H9 (cell line): ENCODE results near the gene CGA. TPM values are rescaled to one million over a fixed set of nuclear protein-coding genes. Genes with fewer than 3 reads are reported as not detected.

Source experiments
- DNase-seq: peaks from one replicate; pipeline ENCODE4 v3.0.0-alpha.2; 2017
- H2AFZ ChIP-seq: one replicate; pipeline ENCODE4 v1.6.1; 2013; ENCODE audit warnings: mild to moderate bottlenecking, low read length, control low read depth, moderate library complexity
- H2AK5ac ChIP-seq: 2 replicates; pipeline ENCODE4 v1.6.1; 2013; ENCODE audit warnings: low read length, control low read depth, mixed read lengths; ENCODE audit not compliant: insufficient read length
- H2BK120ac ChIP-seq: one replicate; pipeline ENCODE4 v1.6.1; 2013; ENCODE audit warnings: low read depth, mild to moderate bottlenecking, low read length, control low read depth, inconsistent platforms; ENCODE audit not compliant: poor library complexity, severe bottlenecking
- H2BK12ac ChIP-seq: 2 replicates; pipeline ENCODE4 v1.6.1; 2013; ENCODE audit warnings: low read length, control low read depth, mixed read lengths, low read depth; ENCODE audit not compliant: insufficient read length
- H2BK15ac ChIP-seq: 2 replicates; pipeline ENCODE4 v1.6.1; 2013; ENCODE audit warnings: low read depth, low read length, control low read depth
- H2BK20ac ChIP-seq: one replicate; pipeline ENCODE4 v1.6.1; 2013; ENCODE audit warnings: low read depth, mild to moderate bottlenecking, low read length, control low read depth, inconsistent platforms; ENCODE audit not compliant: poor library complexity, severe bottlenecking
- H2BK5ac ChIP-seq: 2 replicates; pipeline ENCODE4 v1.6.1; 2013; ENCODE audit warnings: low read length, control low read depth, mixed read lengths; ENCODE audit not compliant: insufficient read length
- H3K14ac ChIP-seq: 2 replicates; pipeline ENCODE4 v1.6.1; 2013; ENCODE audit warnings: low read length, control low read depth; ENCODE audit not compliant: insufficient read depth
- H3K18ac ChIP-seq: 2 replicates; pipeline ENCODE4 v1.6.1; 2013; ENCODE audit warnings: low read depth, mild to moderate bottlenecking, mixed read lengths, low read length, control low read depth; ENCODE audit not compliant: insufficient read length
- H3K23ac ChIP-seq: 2 replicates; pipeline ENCODE4 v1.6.1; 2013; ENCODE audit warnings: low read length, control low read depth, mixed read lengths, low read depth; ENCODE audit not compliant: insufficient read length
- H3K23me2 ChIP-seq: 2 replicates; pipeline ENCODE4 v1.6.1; 2013; ENCODE audit warnings: low read depth, mild to moderate bottlenecking, mixed read lengths, low read length, control low read depth; ENCODE audit not compliant: insufficient read length, poor library complexity, severe bottlenecking
- H3K27ac ChIP-seq: 2 replicates; pipeline ENCODE4 v1.5.1; 2013; ENCODE audit warnings: low read length, control low read depth, mixed read lengths, low read depth; ENCODE audit not compliant: insufficient read length
- H3K27me3 ChIP-seq: 2 replicates; pipeline ENCODE4 v1.6.1; 2013; ENCODE audit warnings: low read length, control low read depth, inconsistent platforms; ENCODE audit not compliant: insufficient read depth
- H3K4ac ChIP-seq: 2 replicates; pipeline ENCODE4 v1.6.1; 2013; ENCODE audit warnings: low read depth, mild to moderate bottlenecking, control low read depth, inconsistent platforms, low read length, moderate library complexity
- H3K4me1 ChIP-seq: 2 replicates; pipeline ENCODE4 v1.6.1; 2013; ENCODE audit warnings: low read length, control low read depth, inconsistent platforms; ENCODE audit not compliant: insufficient read depth
- H3K4me2 ChIP-seq: 2 replicates; pipeline ENCODE4 v1.6.1; 2013; ENCODE audit warnings: low read length, control low read depth, mixed read lengths; ENCODE audit not compliant: insufficient read length, insufficient read depth
- H3K56ac ChIP-seq: 2 replicates; pipeline ENCODE4 v1.6.1; 2013; ENCODE audit warnings: low read depth, mild to moderate bottlenecking, mixed read lengths, low read length, control low read depth; ENCODE audit not compliant: insufficient read length
- H3K79me1 ChIP-seq: 2 replicates; pipeline ENCODE4 v1.6.1; 2013; ENCODE audit warnings: low read depth, mild to moderate bottlenecking, moderate library complexity, low read length, control low read depth, inconsistent platforms; ENCODE audit not compliant: insufficient read depth, poor library complexity, severe bottlenecking
- H3K79me2 ChIP-seq: 2 replicates; pipeline ENCODE4 v1.6.1; 2013; ENCODE audit warnings: low read length, control low read depth, inconsistent platforms; ENCODE audit not compliant: insufficient read depth
- H3K9ac ChIP-seq: 2 replicates; pipeline ENCODE4 v1.6.1; 2013; ENCODE audit warnings: low read length, control low read depth, mixed read lengths; ENCODE audit not compliant: insufficient read length; ENCODE audit errors: extremely low read depth
- H3K9me3 ChIP-seq: one replicate; pipeline ENCODE4 v1.6.1; 2013; ENCODE audit warnings: low read depth, low read length, inconsistent platforms; ENCODE audit not compliant: control insufficient read depth
- H3T11ph ChIP-seq: one replicate; pipeline ENCODE4 v1.6.1; 2013; ENCODE audit warnings: mild to moderate bottlenecking, low read length, control low read depth, inconsistent platforms
- H4K20me1 ChIP-seq: one replicate; pipeline ENCODE4 v1.6.1; 2013; ENCODE audit not compliant: control insufficient read depth, insufficient read length, insufficient read depth
- H4K5ac ChIP-seq: 2 replicates; pipeline ENCODE4 v1.6.1; 2013; ENCODE audit warnings: low read depth, mild to moderate bottlenecking, mixed read lengths, low read length, control low read depth; ENCODE audit not compliant: insufficient read length
- H4K8ac ChIP-seq: replicated peaks from 2 replicates; pipeline ENCODE4 v1.6.1; 2013; ENCODE audit warnings: low read length, control low read depth, mixed read lengths, low read depth; ENCODE audit not compliant: insufficient read length
- H4K91ac ChIP-seq: 2 replicates; pipeline ENCODE4 v1.6.1; 2013; ENCODE audit warnings: low read depth, mild to moderate bottlenecking, moderate library complexity, mixed read lengths, low read length, control low read depth; ENCODE audit not compliant: insufficient read length
- H3K27ac Mint-ChIP-seq, 3 experiments: 2 replicates in 2 of 3; 3 replicates in 1 of 3; pipeline ENCODE4 v1.8.0; 2020 to 2021; ENCODE audit warnings: mixed read lengths in 3 of 3, mild to moderate bottlenecking in 1 of 3, moderate library complexity in 1 of 3
- H3K27me3 Mint-ChIP-seq: 2 replicates; pipeline ENCODE4 v1.8.0; 2021; ENCODE audit warnings: low read depth, mild to moderate bottlenecking, moderate library complexity, mixed read lengths
- H3K36me3 Mint-ChIP-seq, 3 experiments: 2 replicates in 2 of 3; 3 replicates in 1 of 3; pipeline ENCODE4 v1.8.0; 2020 to 2021; ENCODE audit warnings: low read depth in 3 of 3, mixed read lengths in 3 of 3; ENCODE audit not compliant: insufficient read depth in 1 of 3
- H3K4me1 Mint-ChIP-seq, 2 experiments: 2 replicates each; pipeline ENCODE4 v1.8.0; 2020; ENCODE audit warnings: mixed read lengths in 2 of 2
- H3K4me3 Mint-ChIP-seq, 2 experiments: 2 replicates in 1 of 2; 3 replicates in 1 of 2; pipeline ENCODE4 v1.8.0; 2020 to 2021; ENCODE audit warnings: mild to moderate bottlenecking in 2 of 2, mixed read lengths in 2 of 2, moderate library complexity in 1 of 2
- H3K9me3 Mint-ChIP-seq, 2 experiments: 2 replicates in 1 of 2; 3 replicates in 1 of 2; pipeline ENCODE4 v1.8.0; 2020; ENCODE audit warnings: mild to moderate bottlenecking in 2 of 2, mixed read lengths in 2 of 2, moderate library complexity in 1 of 2
- WGBS: extraction: QIAGEN DNeasy Blood & Tissue Kit; methylation state at CpG from one replicate; pipeline ENCODE4 v1.1.7; 2013; ENCODE audit warnings: missing lambda C conversion rate, low lambda C conversion rate, mixed read lengths; ENCODE audit not compliant: insufficient read length; ENCODE audit errors: extremely low coverage; 5-methylcytosine and 5-hydroxymethylcytosine counted together
- total RNA-seq: library from RNA; stranded (reverse); gene quantifications from 2 replicates; pipeline ENCODE4 v1.2.1, GENCODE V29; 2021
- TF ChIP-seq, protein P1 (sequence below): fragments of 200-600 bp; sonication (generic); conservative IDR thresholded peaks from 3 replicates; pipeline ENCODE4 v1.8.0; 2021; ENCODE audit warnings: antibody characterized with exemption, mild to moderate bottlenecking

The CGA gene
- total RNA-seq, 1 experiment from 2014 or later: not detected

DNA sequence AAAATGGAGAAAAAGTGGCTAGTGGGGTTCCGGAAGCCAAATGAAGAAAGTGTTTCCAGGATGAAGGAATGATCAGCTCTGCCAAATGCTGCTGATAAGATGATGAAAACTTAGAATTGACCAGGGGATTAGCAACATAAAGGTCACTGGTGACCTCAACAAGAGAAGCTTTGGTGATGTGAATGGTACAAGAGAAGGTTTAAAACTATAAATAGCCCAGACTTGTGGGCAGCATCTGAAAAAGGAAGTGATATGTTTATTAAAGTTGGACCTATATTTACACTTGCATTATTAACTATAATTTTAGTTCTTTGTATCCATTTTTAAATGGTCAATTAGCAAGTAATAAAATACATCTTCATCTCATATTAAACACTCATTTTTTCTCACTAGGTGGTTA is 45.1 kb downstream of the CGA start:
- no peaks in the 10 kb centered on the region for H3K36me3 Mint-ChIP-seq

More for the DNA sequence above, 45.1 kb downstream of the CGA start:
- Histone ChIP-seq H2AK5ac (no peak overlapping the region), H2BK120ac (no peak overlapping the region), H3K56ac (no peak overlapping the region), H4K8ac (no peak overlapping the region), H3K27ac (no peak overlapping the region), H3K79me2 (no peaks in the 10 kb centered on the region), H2BK5ac (no peak overlapping the region), H3K4me1 (no peaks in the 10 kb centered on the region), H4K5ac (no peak overlapping the region), H4K91ac (no peak overlapping the region), H3T11ph (no peak overlapping the region), H3K23me2 (no peaks in the 10 kb centered on the region), H3K4ac (no peak overlapping the region), H2BK20ac (no peak overlapping the region), H3K4me2 (no peak overlapping the region), H4K20me1 (no peaks in the 10 kb centered on the region), H2BK12ac (no peak overlapping the region), H2AFZ (no peak overlapping the region), H3K23ac (no peak overlapping the region), H2BK15ac (no peak overlapping the region), H3K79me1 (no peaks in the 10 kb centered on the region), H3K27me3 (no peaks in the 10 kb centered on the region), H3K9ac (no peak overlapping the region), H3K14ac (no peak overlapping the region), H3K18ac (no peak overlapping the region), H3K9me3 (no peaks in the 10 kb centered on the region)
- H3K4me1 Mint-ChIP-seq: no peaks in the 10 kb centered on the region
- no peaks in the 10 kb centered on the region for H3K9me3 Mint-ChIP-seq
- no peak overlapping the region for H3K27ac Mint-ChIP-seq
- DNase-seq: no peak
- peaks cover 3% of the 10 kb centered on the region; the same call in 1 of the 2 replicates for H3K27me3 Mint-ChIP-seq
- H3K4me3 Mint-ChIP-seq: no peak overlapping the region
- TF ChIP-seq, protein P1, sequence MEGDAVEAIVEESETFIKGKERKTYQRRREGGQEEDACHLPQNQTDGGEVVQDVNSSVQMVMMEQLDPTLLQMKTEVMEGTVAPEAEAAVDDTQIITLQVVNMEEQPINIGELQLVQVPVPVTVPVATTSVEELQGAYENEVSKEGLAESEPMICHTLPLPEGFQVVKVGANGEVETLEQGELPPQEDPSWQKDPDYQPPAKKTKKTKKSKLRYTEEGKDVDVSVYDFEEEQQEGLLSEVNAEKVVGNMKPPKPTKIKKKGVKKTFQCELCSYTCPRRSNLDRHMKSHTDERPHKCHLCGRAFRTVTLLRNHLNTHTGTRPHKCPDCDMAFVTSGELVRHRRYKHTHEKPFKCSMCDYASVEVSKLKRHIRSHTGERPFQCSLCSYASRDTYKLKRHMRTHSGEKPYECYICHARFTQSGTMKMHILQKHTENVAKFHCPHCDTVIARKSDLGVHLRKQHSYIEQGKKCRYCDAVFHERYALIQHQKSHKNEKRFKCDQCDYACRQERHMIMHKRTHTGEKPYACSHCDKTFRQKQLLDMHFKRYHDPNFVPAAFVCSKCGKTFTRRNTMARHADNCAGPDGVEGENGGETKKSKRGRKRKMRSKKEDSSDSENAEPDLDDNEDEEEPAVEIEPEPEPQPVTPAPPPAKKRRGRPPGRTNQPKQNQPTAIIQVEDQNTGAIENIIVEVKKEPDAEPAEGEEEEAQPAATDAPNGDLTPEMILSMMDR: no peak
- no CpG with 5 or more reads among the region's 1 CpG for WGBS
